ENCODE data around the gene SYNJ2BP.

Gene SYNJ2BP

GRCh38 chr14:70416725-70417349 lies at the start of gene SYNJ2BP:
Gene SYNJ2BP, minus strand, starts transcription at chr14:70417090. Its CDS starts 127 bp downstream, at chr14:70416963.
- DNase-seq (ENCODE audit: low read depth) = peak; percentile 1
- TF ChIP-seq CTCF (IDR thresholded peaks at IDR 0.05; ENCODE audit: control insufficient read depth, insufficient read depth, low read depth, low read length, missing control alignments) = no peak
- H3K4me3 ChIP-seq (ENCODE audit: control insufficient read depth, low read depth, low read length) = peak within 1 kb of the TSS; percentile 61

- TF ChIP-seq CTCF (IDR thresholded peaks at IDR 0.05; ENCODE audit: control insufficient read depth, insufficient read depth, low read depth, low read length, missing control alignments) = no peak
- DNase-seq (ENCODE audit: low read depth) = no peak
- H3K4me3 ChIP-seq (ENCODE audit: control insufficient read depth, low read depth, low read length) = no peak overlapping the region
Observed at GRCh38 chr14:70454731-70455130, 37.8 kb upstream of the SYNJ2BP start.

- H3K4me3 ChIP-seq (ENCODE audit: control insufficient read depth, low read depth, low read length) = no peak within 1 kb of the TSS
Observed at GRCh38 chr14:70451874-70452273, 35.0 kb upstream of the SYNJ2BP start, which contains the start of gene ADAM21. Gene ADAM21, plus strand, starts transcription at chr14:70452174. Its CDS starts 5,326 bp downstream, at chr14:70457500.

GRCh38 chr14:70448633-70449340 lies 31.9 kb upstream of the SYNJ2BP start:
- DNase-seq (ENCODE audit: low read depth) = peak; percentile 16
- H3K4me3 ChIP-seq (ENCODE audit: control insufficient read depth, low read depth, low read length) = no peak overlapping the region
- TF ChIP-seq CTCF (IDR thresholded peaks at IDR 0.05; ENCODE audit: control insufficient read depth, insufficient read depth, low read depth, low read length, missing control alignments) = no peak

More at GRCh38 chr14:70451874-70452273, 35.0 kb upstream of the SYNJ2BP start, which contains the start of gene ADAM21:
- DNase-seq (ENCODE audit: low read depth) = no peak
- TF ChIP-seq CTCF (IDR thresholded peaks at IDR 0.05; ENCODE audit: control insufficient read depth, insufficient read depth, low read depth, low read length, missing control alignments) = no peak

GRCh38 chr14:70442750-70443149 lies 25.9 kb upstream of the SYNJ2BP start:
- no peak for TF ChIP-seq CTCF (IDR thresholded peaks at IDR 0.05; ENCODE audit: control insufficient read depth, insufficient read depth, low read depth, low read length, missing control alignments)
- no peak for DNase-seq (ENCODE audit: low read depth)
- H3K4me3 ChIP-seq (ENCODE audit: control insufficient read depth, low read depth, low read length) = no peak overlapping the region

GRCh38 chr14:70441641-70442040 lies 24.8 kb upstream of the SYNJ2BP start:
- TF ChIP-seq CTCF (IDR thresholded peaks at IDR 0.05; ENCODE audit: control insufficient read depth, insufficient read depth, low read depth, low read length, missing control alignments) = no peak
- no peak for DNase-seq (ENCODE audit: low read depth)
- H3K4me3 ChIP-seq (ENCODE audit: control insufficient read depth, low read depth, low read length) = no peak overlapping the region
